Measurements from ENCODE around the gene SKIC8.

DNA sequence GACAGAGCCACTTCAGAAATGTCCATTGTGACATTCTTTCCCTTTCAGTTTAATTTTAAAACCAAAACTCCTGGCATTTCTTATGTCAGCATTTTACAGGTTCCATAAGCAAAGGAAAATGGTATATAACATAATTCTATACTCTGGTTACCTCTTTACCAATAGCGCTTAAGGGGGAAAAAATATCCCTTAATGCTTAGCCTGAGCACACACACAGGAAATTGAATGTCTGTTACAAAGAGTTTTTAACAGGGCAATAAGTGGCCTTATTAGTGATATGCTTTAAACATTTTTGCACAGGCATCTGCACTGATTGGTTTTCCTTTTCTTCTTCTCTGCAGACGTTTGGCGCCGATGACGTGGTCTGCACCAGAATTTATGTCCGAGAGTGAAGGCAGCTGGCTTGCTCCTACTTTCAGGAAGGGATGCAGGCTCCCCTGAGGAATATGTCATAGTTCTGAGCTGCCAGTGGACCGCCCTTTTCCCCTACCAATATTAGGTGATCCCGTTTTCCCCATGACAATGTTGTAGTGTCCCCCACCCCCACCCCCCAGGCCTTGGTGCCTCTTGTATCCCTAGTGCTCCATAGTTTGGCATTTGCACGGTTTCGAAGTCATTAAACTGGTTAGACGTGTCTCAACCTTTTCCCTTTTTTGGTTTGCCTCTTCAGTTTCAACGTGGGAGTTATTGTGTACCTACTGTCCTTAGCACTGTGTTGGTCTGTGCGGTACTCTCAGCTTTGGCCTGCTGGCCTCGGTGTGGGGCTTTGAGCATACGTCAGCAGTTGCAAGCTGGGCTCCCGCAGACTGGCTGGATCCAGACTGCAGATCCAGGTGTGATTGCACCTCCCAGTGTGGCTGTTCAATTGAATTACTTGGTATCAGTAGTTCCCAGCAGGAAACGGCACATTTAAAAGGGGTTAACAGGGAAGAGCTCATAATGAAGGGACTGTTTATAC, 48.5 kb upstream of the SKIC8 start:
- TF ChIP-seq, protein P1, sequence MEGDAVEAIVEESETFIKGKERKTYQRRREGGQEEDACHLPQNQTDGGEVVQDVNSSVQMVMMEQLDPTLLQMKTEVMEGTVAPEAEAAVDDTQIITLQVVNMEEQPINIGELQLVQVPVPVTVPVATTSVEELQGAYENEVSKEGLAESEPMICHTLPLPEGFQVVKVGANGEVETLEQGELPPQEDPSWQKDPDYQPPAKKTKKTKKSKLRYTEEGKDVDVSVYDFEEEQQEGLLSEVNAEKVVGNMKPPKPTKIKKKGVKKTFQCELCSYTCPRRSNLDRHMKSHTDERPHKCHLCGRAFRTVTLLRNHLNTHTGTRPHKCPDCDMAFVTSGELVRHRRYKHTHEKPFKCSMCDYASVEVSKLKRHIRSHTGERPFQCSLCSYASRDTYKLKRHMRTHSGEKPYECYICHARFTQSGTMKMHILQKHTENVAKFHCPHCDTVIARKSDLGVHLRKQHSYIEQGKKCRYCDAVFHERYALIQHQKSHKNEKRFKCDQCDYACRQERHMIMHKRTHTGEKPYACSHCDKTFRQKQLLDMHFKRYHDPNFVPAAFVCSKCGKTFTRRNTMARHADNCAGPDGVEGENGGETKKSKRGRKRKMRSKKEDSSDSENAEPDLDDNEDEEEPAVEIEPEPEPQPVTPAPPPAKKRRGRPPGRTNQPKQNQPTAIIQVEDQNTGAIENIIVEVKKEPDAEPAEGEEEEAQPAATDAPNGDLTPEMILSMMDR (IDR thresholded peaks at IDR 0.05): no peak
- no peak for TF ChIP-seq POLR2A (IDR thresholded peaks at IDR 0.05)
